ENCODE data around the gene NUDT16. TPM values are rescaled to one million over a fixed set of nuclear protein-coding genes. Genes with fewer than 3 reads are reported as not detected.

Gene NUDT16
- total and polyA plus RNA-seq, 8 donors, result 15.3 to 81.1 (median 24.3) TPM

DNA sequence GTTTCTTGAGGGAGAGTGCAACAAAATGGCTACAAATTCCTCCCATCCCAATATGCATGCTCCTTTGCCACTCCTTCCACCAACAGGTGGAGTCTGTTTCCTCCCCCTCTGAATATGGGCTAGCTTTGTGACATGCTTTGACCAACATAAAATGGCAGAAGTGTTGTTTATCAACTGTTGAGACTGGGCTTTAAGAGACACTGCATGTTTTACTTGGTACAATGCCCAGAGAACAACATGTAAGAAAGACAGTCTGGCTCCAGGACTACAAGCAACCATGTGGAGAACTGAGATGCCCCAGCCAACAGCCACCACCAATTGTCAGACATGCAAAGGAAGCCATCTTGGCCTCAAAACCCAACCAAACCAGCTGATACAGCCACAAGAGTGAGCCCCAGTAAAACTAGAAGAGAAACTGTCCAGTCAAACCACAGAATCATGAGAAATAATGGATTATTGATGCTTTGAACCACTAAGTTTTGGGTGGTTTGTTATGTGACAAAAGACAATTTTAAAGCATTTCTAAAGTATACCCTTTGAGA, 40.5 kb downstream of the NUDT16 start:
- Histone ChIP-seq H3K27me3 (no peaks in the 10 kb centered on the region), H3K27ac (no peak overlapping the region), H3K4me1 (no peaks in the 10 kb centered on the region), H3K4me3 (no peak overlapping the region), H3K36me3 (no peaks in the 10 kb centered on the region), H3K9me3 (no peaks in the 10 kb centered on the region)
- intact Hi-C loops (cut with DNase I; ENCODE audit: low total_unique reads), result no loop called here
- no peak for TF ChIP-seq POLR2A (IDR thresholded peaks at IDR 0.05)
- TF ChIP-seq, protein P1, sequence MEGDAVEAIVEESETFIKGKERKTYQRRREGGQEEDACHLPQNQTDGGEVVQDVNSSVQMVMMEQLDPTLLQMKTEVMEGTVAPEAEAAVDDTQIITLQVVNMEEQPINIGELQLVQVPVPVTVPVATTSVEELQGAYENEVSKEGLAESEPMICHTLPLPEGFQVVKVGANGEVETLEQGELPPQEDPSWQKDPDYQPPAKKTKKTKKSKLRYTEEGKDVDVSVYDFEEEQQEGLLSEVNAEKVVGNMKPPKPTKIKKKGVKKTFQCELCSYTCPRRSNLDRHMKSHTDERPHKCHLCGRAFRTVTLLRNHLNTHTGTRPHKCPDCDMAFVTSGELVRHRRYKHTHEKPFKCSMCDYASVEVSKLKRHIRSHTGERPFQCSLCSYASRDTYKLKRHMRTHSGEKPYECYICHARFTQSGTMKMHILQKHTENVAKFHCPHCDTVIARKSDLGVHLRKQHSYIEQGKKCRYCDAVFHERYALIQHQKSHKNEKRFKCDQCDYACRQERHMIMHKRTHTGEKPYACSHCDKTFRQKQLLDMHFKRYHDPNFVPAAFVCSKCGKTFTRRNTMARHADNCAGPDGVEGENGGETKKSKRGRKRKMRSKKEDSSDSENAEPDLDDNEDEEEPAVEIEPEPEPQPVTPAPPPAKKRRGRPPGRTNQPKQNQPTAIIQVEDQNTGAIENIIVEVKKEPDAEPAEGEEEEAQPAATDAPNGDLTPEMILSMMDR (IDR thresholded peaks at IDR 0.05), result no peak
- no peak for TF ChIP-seq POLR2AphosphoS5 (IDR thresholded peaks at IDR 0.05)
- TF ChIP-seq EP300 (IDR thresholded peaks at IDR 0.05), result no peak
- no peak for DNase-seq

DNA sequence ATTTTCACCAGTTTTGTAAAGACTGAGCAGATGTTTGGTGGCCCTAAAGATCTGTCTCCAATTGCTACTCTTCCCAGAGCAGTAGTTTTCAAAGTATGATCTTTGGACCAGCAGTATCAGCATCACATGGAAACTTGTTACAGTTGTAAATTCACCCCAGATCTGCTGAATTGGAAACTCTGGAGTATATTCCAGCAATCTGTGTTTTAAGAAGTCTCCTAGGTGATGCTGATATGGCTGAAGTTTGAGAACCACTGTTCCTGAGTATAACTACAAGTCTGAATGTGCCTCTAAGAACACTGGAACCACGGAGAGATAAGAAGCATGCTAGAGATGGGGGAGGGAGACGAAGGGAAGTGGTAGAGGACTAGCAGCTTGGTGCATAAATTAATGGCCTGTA, 45.7 kb downstream of the NUDT16 start:
- intact Hi-C loops (cut with DNase I; ENCODE audit: low total_unique reads), result no loop called here
- Histone ChIP-seq H3K27ac (no peak overlapping the region), H3K27me3 (no peaks in the 10 kb centered on the region), H3K36me3 (no peaks in the 10 kb centered on the region), H3K4me3 (no peak overlapping the region), H3K4me1 (no peaks in the 10 kb centered on the region), H3K9me3 (no peaks in the 10 kb centered on the region)
- WGBS, 5 donors, result 32 to 56% (median 39%) methylated on average over 2 of the region's 2 CpGs
- TF ChIP-seq, protein P1 (IDR thresholded peaks at IDR 0.05), result no peak
- no peak for TF ChIP-seq EP300 (IDR thresholded peaks at IDR 0.05)
- no peak for TF ChIP-seq POLR2AphosphoS5 (IDR thresholded peaks at IDR 0.05)
- TF ChIP-seq POLR2A (IDR thresholded peaks at IDR 0.05), result no peak
- DNase-seq, result no peak

DNA sequence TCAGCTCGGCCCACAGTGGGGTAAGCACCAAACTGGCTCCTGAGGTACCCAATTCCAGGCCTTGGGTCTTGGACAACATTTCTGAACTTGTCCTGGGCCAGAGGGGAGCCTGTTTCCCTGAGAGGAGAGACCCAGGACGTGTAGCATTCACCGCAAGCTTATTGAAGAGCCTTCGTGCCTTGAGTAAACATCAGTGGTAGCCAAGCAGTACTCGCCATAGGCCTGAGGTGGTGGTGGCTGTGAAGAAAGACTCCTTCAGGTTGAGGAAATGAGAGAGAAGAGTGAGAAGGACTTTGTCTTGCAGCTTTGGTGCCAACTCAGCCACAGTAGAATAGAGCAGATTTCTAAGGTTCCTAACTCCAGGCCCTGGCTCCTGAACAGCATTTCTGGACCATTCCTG, 50.2 kb downstream of the NUDT16 start:
- Histone ChIP-seq H3K4me3 (no peak overlapping the region), H3K4me1 (no peaks in the 10 kb centered on the region), H3K9me3 (no peaks in the 10 kb centered on the region), H3K36me3 (no peaks in the 10 kb centered on the region), H3K27me3 (no peaks in the 10 kb centered on the region), H3K27ac (no peak overlapping the region)
- no peak for DNase-seq
- WGBS, 5 donors, result 64 to 83% (median 71%) methylated on average over 5 of the region's 5 CpGs
- intact Hi-C loops (cut with DNase I; ENCODE audit: low total_unique reads), result no loop called here
- TF ChIP-seq POLR2A (IDR thresholded peaks at IDR 0.05) (no peak), EP300 (IDR thresholded peaks at IDR 0.05) (no peak), POLR2AphosphoS5 (IDR thresholded peaks at IDR 0.05) (no peak)
- TF ChIP-seq, protein P1 (IDR thresholded peaks at IDR 0.05), result no peak

DNA sequence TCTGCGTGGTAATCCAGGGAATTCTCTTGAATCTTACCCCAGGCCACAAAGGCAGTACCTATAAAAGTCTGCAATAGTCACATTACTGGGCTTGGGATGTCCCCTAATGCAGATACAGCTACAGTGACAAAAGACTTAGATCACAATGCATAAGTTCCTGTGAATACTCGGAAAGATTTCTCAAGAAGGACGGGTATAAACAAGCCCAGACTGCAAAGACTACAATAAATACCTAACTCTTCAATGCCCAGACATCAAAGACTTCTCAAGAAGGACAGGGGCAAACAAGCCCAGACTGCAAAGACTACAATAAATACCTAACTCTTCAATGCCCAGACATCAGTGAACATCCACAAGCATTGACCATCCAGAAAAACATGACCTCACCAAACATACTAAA, 50.9 kb downstream of the NUDT16 start:
- Histone ChIP-seq H3K9me3 (no peaks in the 10 kb centered on the region), H3K27ac (no peak overlapping the region), H3K4me1 (no peaks in the 10 kb centered on the region), H3K4me3 (no peak overlapping the region), H3K27me3 (no peaks in the 10 kb centered on the region), H3K36me3 (no peaks in the 10 kb centered on the region)
- intact Hi-C loops (cut with DNase I; ENCODE audit: low total_unique reads), result no loop called here
- 74 to 85% (median 79%) methylated on average over 3 of the region's 3 CpGs for WGBS, 5 donors
- TF ChIP-seq POLR2A (IDR thresholded peaks at IDR 0.05) (no peak), EP300 (IDR thresholded peaks at IDR 0.05) (no peak), POLR2AphosphoS5 (IDR thresholded peaks at IDR 0.05) (no peak)
- TF ChIP-seq, protein P1 (IDR thresholded peaks at IDR 0.05), result no peak
- DNase-seq, result no peak
